ENCODE results near the gene TOB2. TPM values are rescaled to one million over a fixed set of nuclear protein-coding genes. Genes with fewer than 3 reads are reported as not detected.

The TOB2 gene
- total and polyA plus RNA-seq, 4 donors: 9.8 to 17.1 (median 12.3) TPM

- no peak overlapping the region for H3K9ac ChIP-seq (ENCODE audit: low read depth in 1 of 2, low read length in 2 of 2)
- H3K36me3 ChIP-seq (ENCODE audit: control insufficient read depth in 4 of 4, insufficient read depth in 3 of 4, low read depth in 1 of 4, low read length in 3 of 4): no peaks in the 10 kb centered on the region
- WGBS: 82% methylated on average over 8 of the region's 8 CpGs
- no peaks in the 10 kb centered on the region for H3K27me3 ChIP-seq (ENCODE audit: control insufficient read depth in 4 of 4, insufficient read depth in 4 of 4, low read length in 3 of 4)
- DNase-seq (ENCODE audit: low spot score): no peak
- H3K27ac ChIP-seq (ENCODE audit: low read depth in 1 of 2, low read length in 2 of 2): no peak overlapping the region
- H3K4me1 ChIP-seq (ENCODE audit: control insufficient read depth in 4 of 4, insufficient read depth in 4 of 4, low read length in 3 of 4): peaks cover 2 to 24% (median 14%) of the 10 kb centered on the region in 4 donors
- H3K9me3 ChIP-seq (ENCODE audit: control insufficient read depth in 4 of 4, low read length in 3 of 4): no peaks in the 10 kb centered on the region
- TF ChIP-seq HNF4A (conservative IDR thresholded peaks at IDR 0.05) (peak in 1 of 2 donors; percentile 22), HNF4G (IDR thresholded peaks at IDR 0.05) (peak; percentile 12), EGR1 (IDR thresholded peaks at IDR 0.05; ENCODE audit: low read depth in 2 of 2) (no peak)
- no peak overlapping the region for H3K4me3 ChIP-seq (ENCODE audit: low read depth in 1 of 3, low read length in 3 of 3)
Measured at GRCh38 chr22:41487037-41487935, 40.7 kb upstream of the TOB2 start.

- Histone ChIP-seq H3K27ac (ENCODE audit: low read depth in 1 of 2, low read length in 2 of 2) (no peak overlapping the region), H3K36me3 (ENCODE audit: control insufficient read depth in 4 of 4, insufficient read depth in 3 of 4, low read depth in 1 of 4, low read length in 3 of 4) (no peaks in the 10 kb centered on the region), H3K27me3 (ENCODE audit: control insufficient read depth in 4 of 4, insufficient read depth in 4 of 4, low read length in 3 of 4) (no peaks in the 10 kb centered on the region), H3K4me1 (ENCODE audit: control insufficient read depth in 4 of 4, insufficient read depth in 4 of 4, low read length in 3 of 4) (peaks cover 0 to 23% (median 19%) of the 10 kb centered on the region in 4 donors), H3K9me3 (ENCODE audit: control insufficient read depth in 4 of 4, low read length in 3 of 4) (no peaks in the 10 kb centered on the region), H3K9ac (ENCODE audit: low read depth in 1 of 2, low read length in 2 of 2) (no peak overlapping the region), H3K4me3 (ENCODE audit: low read depth in 1 of 3, low read length in 3 of 3) (no peak overlapping the region)
- TF ChIP-seq ATF3 (IDR thresholded peaks at IDR 0.05): no peak
- no peak for TF ChIP-seq HNF4A (conservative IDR thresholded peaks at IDR 0.05)
- TF ChIP-seq GABPA (IDR thresholded peaks at IDR 0.05 in 1 of 2, conservative IDR thresholded peaks at IDR 0.05 in 1 of 2): no peak
- no peak for TF ChIP-seq YY1 (IDR thresholded peaks at IDR 0.05)
- TF ChIP-seq CTCF (IDR thresholded peaks at IDR 0.05; ENCODE audit: low read depth, low read length, missing input control): no peak
- no peak for TF ChIP-seq FOXA2 (IDR thresholded peaks at IDR 0.05)
- no peak for TF ChIP-seq REST (IDR thresholded peaks at IDR 0.05)
- no peak for TF ChIP-seq TAF1 (conservative IDR thresholded peaks at IDR 0.05)
- TF ChIP-seq RXRA (IDR thresholded peaks at IDR 0.05): no peak
- TF ChIP-seq JUND (IDR thresholded peaks at IDR 0.05): no peak
- TF ChIP-seq EGR1 (IDR thresholded peaks at IDR 0.05; ENCODE audit: low read depth in 2 of 2): no peak
- TF ChIP-seq HNF4G (IDR thresholded peaks at IDR 0.05): no peak
- TF ChIP-seq SP1 (IDR thresholded peaks at IDR 0.05): no peak
- no peak for TF ChIP-seq RAD21 (IDR thresholded peaks at IDR 0.05)
- 69% methylated on average over 7 of the region's 7 CpGs for WGBS
- no peak for DNase-seq (ENCODE audit: low spot score)
Measured at GRCh38 chr22:41485033-41485432, 38.4 kb upstream of the TOB2 start.

Data from liver (tissue), 9 donors.